ENCODE measurements around the gene SPECC1L.

Gene SPECC1L

GRCh38 chr22:24393012-24393559 is 122.5 kb downstream of the SPECC1L start:
- DNase-seq (ENCODE audit: extremely low read depth, low read depth) = no peak
- no peak for TF ChIP-seq CTCF (IDR thresholded peaks at IDR 0.05; ENCODE audit: low read depth, low read length)

GRCh38 chr22:24393848-24394247 is 123.2 kb downstream of the SPECC1L start:
- no peak for DNase-seq (ENCODE audit: extremely low read depth, low read depth)
- TF ChIP-seq CTCF (IDR thresholded peaks at IDR 0.05; ENCODE audit: low read depth, low read length) = no peak

DNA sequence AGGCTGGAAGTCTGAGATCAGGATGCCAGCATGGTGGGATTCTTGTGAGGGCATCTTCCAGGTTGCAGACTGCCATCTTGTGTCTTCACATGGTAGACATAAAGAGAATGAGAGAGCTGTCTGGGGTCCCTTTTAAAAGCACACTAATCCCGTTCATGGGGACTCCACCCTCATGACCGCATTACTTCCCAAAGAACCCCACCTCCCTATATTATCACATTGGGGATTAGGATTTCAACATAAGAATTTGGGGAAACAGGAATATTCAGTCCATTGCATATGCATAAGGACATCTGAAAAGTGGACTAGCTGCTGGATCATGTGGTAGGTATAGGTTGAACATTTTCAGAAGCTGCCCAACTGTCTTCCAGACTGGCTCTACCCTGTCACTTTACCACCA is 123.6 kb downstream of the SPECC1L start:
- no peak for DNase-seq (ENCODE audit: extremely low read depth, low read depth)
- no peak for TF ChIP-seq CTCF (IDR thresholded peaks at IDR 0.05; ENCODE audit: low read depth, low read length)

GRCh38 chr22:24398409-24398808 is 127.8 kb downstream of the SPECC1L start:
- no peak for DNase-seq (ENCODE audit: extremely low read depth, low read depth)
- no peak for TF ChIP-seq CTCF (IDR thresholded peaks at IDR 0.05; ENCODE audit: low read depth, low read length)

DNA sequence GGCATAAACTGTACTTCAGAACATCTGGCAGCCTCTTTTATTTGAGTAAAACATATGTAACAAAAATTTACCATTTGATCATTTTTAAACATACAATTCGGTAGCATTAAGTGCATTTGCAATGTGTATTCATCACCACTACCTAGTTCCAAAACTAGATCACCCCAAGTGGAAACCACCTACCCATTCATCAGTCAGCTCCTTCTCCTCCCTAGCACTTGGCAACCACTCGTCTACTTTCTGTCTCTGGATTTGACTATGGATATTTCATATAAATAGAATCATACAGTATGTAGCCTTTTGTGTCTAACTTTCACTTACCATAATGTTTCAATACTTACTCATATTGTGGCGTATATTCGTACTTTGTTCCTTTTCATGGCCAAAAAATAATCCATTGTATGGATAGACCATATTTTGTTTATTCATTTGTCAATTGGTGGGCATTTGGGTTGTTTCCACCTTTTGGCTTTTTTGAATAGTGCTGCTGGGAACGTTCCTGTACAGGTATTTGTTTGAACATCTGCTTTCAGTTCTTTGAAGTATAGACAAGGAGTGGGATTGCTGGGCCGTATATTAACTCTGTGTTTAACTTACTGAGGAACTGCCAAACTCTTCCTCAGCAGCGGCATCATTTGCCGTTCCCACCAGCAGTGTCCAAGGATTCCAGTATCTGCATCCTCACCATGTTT is 129.5 kb downstream of the SPECC1L start:
- TF ChIP-seq CTCF (IDR thresholded peaks at IDR 0.05; ENCODE audit: low read depth, low read length) = no peak
- no peak for DNase-seq (ENCODE audit: extremely low read depth, low read depth)

DNA sequence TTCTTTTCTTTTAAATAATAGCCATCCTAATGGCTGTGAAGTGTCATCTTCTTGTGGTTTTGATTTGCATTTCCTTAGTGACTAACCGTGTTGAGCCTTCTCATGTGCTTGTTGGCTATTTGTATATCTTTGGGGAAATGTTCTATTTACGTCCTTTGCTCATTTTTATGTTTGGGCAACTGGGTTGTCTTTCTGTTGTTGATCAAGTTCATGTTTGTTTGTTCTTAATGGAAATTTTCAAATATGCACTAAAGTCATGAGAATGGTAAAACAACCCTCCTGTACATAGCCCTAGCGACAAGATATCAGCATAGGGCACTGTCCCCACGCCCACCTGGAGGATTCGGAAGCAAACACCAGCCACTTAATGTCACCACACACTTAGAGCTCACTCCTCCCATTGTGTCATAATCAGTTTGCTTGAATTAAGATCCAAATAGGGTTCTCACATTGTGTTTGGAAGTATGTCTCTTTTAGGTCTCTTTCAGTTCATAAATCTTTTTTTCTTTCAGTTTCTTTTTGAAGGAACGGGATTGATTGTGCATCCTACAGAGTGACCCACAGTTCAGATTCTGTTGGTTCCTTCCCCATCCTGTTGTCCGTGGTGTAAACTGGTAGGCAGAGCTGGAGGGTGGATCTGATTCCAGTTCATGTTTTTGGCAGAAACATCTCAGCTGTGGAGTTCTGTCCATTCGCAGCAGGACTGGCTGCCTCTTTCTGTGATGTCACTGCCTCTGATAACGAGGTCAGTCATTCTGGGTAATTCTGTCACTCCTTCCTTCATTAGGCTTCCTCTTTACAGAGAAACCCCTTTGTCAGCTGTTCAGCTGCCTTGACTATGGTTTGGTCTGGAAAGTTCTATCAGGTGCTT is 130.3 kb downstream of the SPECC1L start:
- no peak for DNase-seq (ENCODE audit: extremely low read depth, low read depth)
- TF ChIP-seq CTCF (IDR thresholded peaks at IDR 0.05; ENCODE audit: low read depth, low read length) = no peak

GRCh38 chr22:24401931-24402367 is 131.3 kb downstream of the SPECC1L start:
- no peak for DNase-seq (ENCODE audit: extremely low read depth, low read depth)
- TF ChIP-seq CTCF (IDR thresholded peaks at IDR 0.05; ENCODE audit: low read depth, low read length) = no peak
